Measurements from ENCODE around the gene PDE6D. TPM values are rescaled to one million over a fixed set of nuclear protein-coding genes. Genes with fewer than 3 reads are reported as not detected.

PDE6D gene
- total and polyA plus RNA-seq, 2 experiments from 2014 or later = 35.2 to 55.6 TPM

GRCh38 chr2:231688719-231689118 is 92.4 kb downstream of the PDE6D start:
- ATAC-seq = no peak
- Histone ChIP-seq H3K9me2 (ENCODE audit: insufficient read depth) (no peaks in the 10 kb centered on the region), H3K79me2 (replicated peaks; ENCODE audit: insufficient read depth) (no peaks in the 10 kb centered on the region), H3F3A (replicated peaks; ENCODE audit: low read depth) (peaks cover 16% of the 10 kb centered on the region; the same call in 1 of the 2 replicates), H4K20me1 (replicated peaks; ENCODE audit: insufficient read depth) (no peaks in the 10 kb centered on the region), H3K4me3 (no peak overlapping the region), H3K4me2 (no peak overlapping the region), H3K4me1 (ENCODE audit: insufficient read depth) (peaks cover 19% of the 10 kb centered on the region; the same call in 1 of the 2 replicates), H2AFZ (no peak overlapping the region), H3K27ac (ENCODE audit: low read depth) (no peak overlapping the region), H3K36me3 (ENCODE audit: insufficient read depth) (no peaks in the 10 kb centered on the region), H3K27me3 (ENCODE audit: insufficient read depth) (no peaks in the 10 kb centered on the region)
- Mint-ChIP-seq H3K27me3 (ENCODE audit: insufficient read depth, low read depth, poor library complexity) (peaks cover 31% of the 10 kb centered on the region), H3K36me3 (ENCODE audit: low read depth) (no peaks in the 10 kb centered on the region), H3K4me1 (peaks cover 40% of the 10 kb centered on the region), H3K4me3 (0 out of 3 replicates have a peak overlapping the region, but pooled peaks have one; percentile 82), H3K27ac (no peak overlapping the region), H3K9me3 (no peaks in the 10 kb centered on the region; the same call in 2 of the 3 replicates)
- no peak for DNase-seq (ENCODE audit: low spot score)
- TF ChIP-seq ZNF114 (CRISPR knock-in tag; IDR thresholded peaks at IDR 0.05) = no peak
- TF ChIP-seq STAT1 (IDR thresholded peaks at IDR 0.05; ENCODE audit: unreplicated experiment) = no peak
- no peak for TF ChIP-seq POLR2AphosphoS5 (IDR thresholded peaks at IDR 0.05; ENCODE audit: low read depth)
- no peak for TF ChIP-seq CREB1 (CRISPR knock-in tag; IDR thresholded peaks at IDR 0.05; ENCODE audit: low read depth)
- TF ChIP-seq ETS1 (IDR thresholded peaks at IDR 0.05) = no peak
- TF ChIP-seq ZNF331 (CRISPR knock-in tag; IDR thresholded peaks at IDR 0.05; ENCODE audit: low read depth) = no peak
- no peak for TF ChIP-seq CTCF (conservative IDR thresholded peaks at IDR 0.05; ENCODE audit: low read depth in 2 of 2)
- TF ChIP-seq NANOG (IDR thresholded peaks at IDR 0.05; ENCODE audit: borderline replicate concordance) = no peak
- TF ChIP-seq REST (IDR thresholded peaks at IDR 0.05; ENCODE audit: unreplicated experiment) = no peak
- TF ChIP-seq EZH2phosphoT487 (IDR thresholded peaks at IDR 0.05; ENCODE audit: unreplicated experiment) = no peak
- TF ChIP-seq JUNB (IDR thresholded peaks at IDR 0.05; ENCODE audit: unreplicated experiment) = no peak
- TF ChIP-seq ZNF462 (CRISPR knock-in tag; IDR thresholded peaks at IDR 0.05) = no peak
- no peak for TF ChIP-seq EZH2 (IDR thresholded peaks at IDR 0.05; ENCODE audit: low read depth, unreplicated experiment)

Measured in GM23338 (cell line).